Activated CD8-positive, alpha-beta memory T cell treated with anti-CD3 and anti-CD28 coated beads, Interleukin-2, amount 50 U/mL, for 4 hours (primary cell): ENCODE results near the gene PRKCI.

Experiments
- DNase-seq: peaks from one replicate; pipeline ENCODE4 v3.0.0-alpha.2; 2020

PRKCI gene

GRCh38 chr3:170346481-170347392 is 124.5 kb downstream of the PRKCI start:
- no peak for DNase-seq

GRCh38 chr3:170350515-170351413 is 128.5 kb downstream of the PRKCI start:
- DNase-seq = no peak

GRCh38 chr3:170352936-170353335 is 130.7 kb downstream of the PRKCI start:
- no peak for DNase-seq

GRCh38 chr3:170353485-170353884 is 131.3 kb downstream of the PRKCI start:
- no peak for DNase-seq

GRCh38 chr3:170354760-170355159 is 132.5 kb downstream of the PRKCI start:
- DNase-seq = no peak
